ENCODE measurements around the gene MAP4K4. TPM values are rescaled to one million over a fixed set of nuclear protein-coding genes. Genes with fewer than 3 reads are reported as not detected.
A peak's percentile ranks its signal among the peaks of the same experiment; 100 is the strongest.

MAP4K4 gene
- total and polyA plus RNA-seq, 2 of the 4 experiments (the other 2 are of a cell fraction): 89.4 to 124 TPM

DNA sequence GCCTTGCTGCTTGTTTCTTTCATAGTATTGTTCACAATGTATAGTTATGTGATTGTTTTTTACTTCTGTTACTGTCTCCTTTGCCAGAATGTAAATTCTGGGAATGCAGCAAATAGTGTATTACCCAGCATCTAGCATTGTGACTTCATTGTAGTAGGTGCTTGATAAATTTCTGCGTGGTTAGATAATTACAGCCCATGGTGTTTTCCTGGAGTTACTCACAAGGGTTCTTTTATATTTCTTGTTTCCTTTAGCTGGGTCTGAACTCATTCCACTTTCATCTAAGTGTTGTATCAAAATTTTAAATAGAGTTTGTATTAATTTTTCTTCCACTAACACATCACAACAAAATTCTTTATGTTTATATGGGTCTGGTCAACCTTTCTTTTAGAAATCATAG is 132.6 kb downstream of the MAP4K4 start:
- no peak overlapping the region for H2AK5ac ChIP-seq (ENCODE audit: low read depth, low read length)
- in situ Hi-C loops (cut with MboI; ENCODE audit: low sequenced_read_pairs) (loop anchor here (5.0 to 10.0 kb wide), 3 partner anchors 133 to 485 kb away; partner anchors contain the start of gene MAP4K4), dilution Hi-C loops (cut with HindIII; ENCODE audit: low sequenced_read_pairs, unreplicated experiment) (no loop called here), intact Hi-C loops (cut with micrococcal nuclease) (loop anchor here (2.0 to 5.0 kb wide), 2 partner anchors 59 to 488 kb away; no protein-coding TSS in a partner anchor)
- H4K5ac ChIP-seq (ENCODE audit: low read depth, low read length): no peak overlapping the region; the same call in 1 of the 2 replicates
- no peak overlapping the region for H3K23ac ChIP-seq (ENCODE audit: low read depth, low read length)
- no peak overlapping the region for H3K4me2 ChIP-seq (ENCODE audit: low read depth, low read length)
- ChIA-PET POLR2A (ENCODE audit: unreplicated experiment) (no interaction called here), CTCF (interaction anchor here (0.5 to 1.8 kb wide), 4 partner anchors 8 to 405 kb away, joined by 4 read pairs; no protein-coding TSS in a partner anchor)
- peaks cover 29% of the 10 kb centered on the region for H3K36me3 ChIP-seq (ENCODE audit: control insufficient read depth, insufficient read depth, low read length)
- H3K27me3 ChIP-seq (ENCODE audit: control insufficient read depth, insufficient read depth, low read length): no peaks in the 10 kb centered on the region
- H3K4ac ChIP-seq (ENCODE audit: low read depth, low read length): no peak overlapping the region
- no peak overlapping the region for H2AFZ ChIP-seq (replicated peaks; ENCODE audit: low read length, poor library complexity)
- H3K4me3 ChIP-seq (ENCODE audit: insufficient read depth, low read depth, low read length): no peak overlapping the region
- H3K18ac ChIP-seq (ENCODE audit: low read depth, low read length): peak overlapping the region; percentile 28; the same call in 1 of the 2 replicates
- H2BK15ac ChIP-seq (ENCODE audit: low read depth, low read length): no peak overlapping the region
- H4K20me1 ChIP-seq (ENCODE audit: insufficient read depth, low read length): peaks cover 36% of the 10 kb centered on the region; the same call in 1 of the 2 replicates
- H3K79me1 ChIP-seq (ENCODE audit: low read depth in 1 of 2, low read length in 2 of 2): peaks cover 36 to 62% of the 10 kb centered on the region in 2 experiments
- H2BK5ac ChIP-seq (ENCODE audit: low read depth, low read length, poor library complexity, severe bottlenecking): peak overlapping the region; percentile 71
- H4K8ac ChIP-seq (ENCODE audit: low read depth in 2 of 2, low read length in 2 of 2): no peak overlapping the region
- no peak overlapping the region for H3K27ac ChIP-seq (ENCODE audit: insufficient read depth, low read length)
- H3K9me3 ChIP-seq (ENCODE audit: control insufficient read depth, insufficient read depth, low read length): no peaks in the 10 kb centered on the region
- 0 out of 2 replicates have a peak overlapping the region, but pooled peaks have one; percentile 28 for H4K91ac ChIP-seq (ENCODE audit: insufficient read depth, low read depth, low read length)
- H2AK9ac ChIP-seq (replicated peaks; ENCODE audit: low read depth, low read length, poor library complexity): no peak overlapping the region
- no peak overlapping the region for H3K56ac ChIP-seq (ENCODE audit: extremely low read depth, insufficient read depth, low read length)
- ATAC-seq (ENCODE audit: low read depth) (no peak), DNase-seq (no peak)
- no TSS peak for BruUV-seq (replicated peaks)
- TF ChIP-seq MAFK (IDR thresholded peaks at IDR 0.05; ENCODE audit: low read depth, low read length) (no peak), SMC3 (IDR thresholded peaks at IDR 0.05; ENCODE audit: low read depth, low read length) (no peak), USF2 (IDR thresholded peaks at IDR 0.05; ENCODE audit: low read depth, low read length) (no peak), CEBPB (IDR thresholded peaks at IDR 0.05; ENCODE audit: low read depth, low read length) (no peak), CHD1 (IDR thresholded peaks at IDR 0.05; ENCODE audit: low read depth, low read length) (no peak), MAZ (IDR thresholded peaks at IDR 0.05; ENCODE audit: borderline replicate concordance, low read depth, low read length) (no peak), ELK1 (IDR thresholded peaks at IDR 0.05; ENCODE audit: borderline replicate concordance, low read depth, low read length) (no peak), NFE2L2 (IDR thresholded peaks at IDR 0.05; ENCODE audit: low read depth, low read length) (no peak), RAD21 (IDR thresholded peaks at IDR 0.05; ENCODE audit: low read length) (no peak), CTCF (conservative IDR thresholded peaks at IDR 0.05; ENCODE audit: low read depth, low read length) (no peak), MXI1 (IDR thresholded peaks at IDR 0.05; ENCODE audit: borderline replicate concordance, low read depth, low read length) (no peak), BHLHE40 (IDR thresholded peaks at IDR 0.05; ENCODE audit: low read depth, low read length) (no peak), FOS (IDR thresholded peaks at IDR 0.05; ENCODE audit: low read depth, low read length) (no peak), RCOR1 (IDR thresholded peaks at IDR 0.05; ENCODE audit: insufficient replicate concordance, low read length) (no peak), POLR2A (IDR thresholded peaks at IDR 0.05; ENCODE audit: low read depth, low read length) (no peak), RFX5 (IDR thresholded peaks at IDR 0.05; ENCODE audit: low read depth, low read length) (no peak)
- peaks cover 25% of the 10 kb centered on the region for H3K4me1 ChIP-seq (ENCODE audit: control insufficient read depth, insufficient read depth, low read length)
- H2BK20ac ChIP-seq (ENCODE audit: low read depth, low read length): no peak overlapping the region
- no CpG with 5 or more reads among the region's 1 CpG for WGBS, 2 experiments (ENCODE audit: extremely low coverage in 2 of 2, insufficient read length in 1 of 2)
- no peak overlapping the region for H3K9ac ChIP-seq (ENCODE audit: low read depth, low read length)
- no peak overlapping the region for H3K14ac ChIP-seq (replicated peaks; ENCODE audit: low read depth, low read length)
- peaks cover 26% of the 10 kb centered on the region for H3K9me1 ChIP-seq (ENCODE audit: insufficient read depth, low read length)
- H2BK120ac ChIP-seq (ENCODE audit: low read depth, low read length): no peak overlapping the region
